HG03439 (cell line): Measurements from ENCODE around the gene BATF2.
"Not testable (repeated sequence)": the region's sequence is repeated elsewhere in the genome, so short reads cannot be mapped to it uniquely, and the experiment has no call there.

Source experiments
- ATAC-seq: cut with Tn5 transposase; IDR thresholded peaks from one replicate; pipeline ENCODE4 v1.9.1; 2021; ENCODE audit warnings: mild to moderate bottlenecking, moderate library complexity; ENCODE audit not compliant: unreplicated experiment

The BATF2 gene

DNA sequence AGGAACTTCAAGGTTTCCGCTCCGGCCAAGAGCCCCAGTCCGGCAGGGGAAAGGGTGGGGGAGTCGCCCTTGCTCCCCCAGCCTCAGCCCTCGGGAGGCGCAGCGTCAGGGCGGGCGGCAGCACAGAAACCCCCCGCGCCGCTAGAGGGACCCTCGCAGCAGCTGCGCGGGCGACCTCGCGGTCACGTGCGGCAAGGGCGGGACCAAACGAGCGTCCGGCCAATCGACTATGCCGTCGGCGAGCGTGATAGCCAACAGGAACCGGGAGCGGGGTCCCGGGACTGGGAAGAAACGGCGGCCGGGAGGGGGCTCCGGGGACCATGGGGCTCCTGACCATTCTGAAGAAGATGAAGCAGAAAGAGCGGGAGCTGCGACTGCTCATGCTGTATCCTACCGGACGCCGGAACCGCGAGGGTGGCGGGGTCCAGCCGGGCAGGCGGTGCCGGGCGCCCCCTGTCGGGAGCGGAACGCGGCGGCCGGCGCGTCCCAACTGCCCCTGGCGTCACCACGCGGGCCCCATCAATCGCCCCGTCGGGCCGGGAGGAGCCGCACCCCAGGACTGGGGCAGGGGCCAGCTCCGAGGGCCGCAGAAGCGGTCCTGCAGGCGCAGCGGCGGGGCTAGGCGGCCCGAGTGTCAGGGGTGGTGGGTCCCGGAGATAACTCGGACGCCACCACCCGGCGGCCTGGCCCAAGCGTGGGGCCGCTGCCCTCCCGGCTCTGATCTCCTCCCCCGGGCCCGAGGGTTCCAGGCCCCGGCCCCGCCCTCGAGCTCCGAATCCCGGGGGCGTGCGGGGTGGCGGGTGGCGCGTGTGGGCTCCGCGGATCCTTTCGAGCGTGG lies 17.3 kb upstream of the BATF2 start, which contains the start of gene ARL2:
Gene ARL2, plus strand, starts transcription at position 273 of the 838 bp plus-strand sequence. Its CDS starts 48 bp downstream, at position 321.
- peak; percentile 79 for ATAC-seq

DNA sequence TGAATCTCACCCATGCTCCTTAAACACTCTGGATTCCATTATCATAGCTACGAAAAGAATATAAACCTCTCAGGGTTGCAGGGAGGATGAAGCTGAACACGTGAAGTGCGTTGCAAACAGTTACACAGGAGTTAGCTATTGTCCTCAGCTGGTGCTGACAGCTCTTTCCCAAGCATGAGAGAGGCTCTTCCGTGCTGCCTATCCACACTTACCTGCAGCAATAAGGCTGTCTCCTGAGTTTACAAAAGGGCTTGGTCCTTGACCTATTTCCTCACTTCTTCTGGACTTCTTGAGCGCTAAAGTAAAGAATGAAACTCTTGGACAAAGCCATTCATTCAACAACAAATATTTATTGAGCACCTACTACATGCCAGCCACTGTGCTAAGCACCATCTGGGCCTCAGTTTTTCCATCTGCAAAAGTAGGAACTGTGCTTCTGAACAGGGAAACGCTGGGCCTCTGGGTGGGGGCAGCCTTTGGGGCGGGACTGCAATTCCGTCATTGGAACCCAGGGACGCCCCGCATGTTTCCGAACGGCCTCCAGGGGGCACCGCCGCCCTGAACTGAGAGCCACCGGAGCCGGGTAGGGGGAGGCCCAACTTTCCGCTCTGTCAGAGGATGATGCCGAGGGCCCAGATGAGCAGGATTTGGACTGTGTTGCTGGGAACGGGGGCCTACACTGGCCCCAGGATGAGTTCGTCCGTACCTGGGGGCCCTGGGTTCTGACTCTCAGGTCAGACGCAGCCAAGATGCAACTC lies 16.5 kb upstream of the BATF2 start:
- peak; percentile 67 for ATAC-seq

DNA sequence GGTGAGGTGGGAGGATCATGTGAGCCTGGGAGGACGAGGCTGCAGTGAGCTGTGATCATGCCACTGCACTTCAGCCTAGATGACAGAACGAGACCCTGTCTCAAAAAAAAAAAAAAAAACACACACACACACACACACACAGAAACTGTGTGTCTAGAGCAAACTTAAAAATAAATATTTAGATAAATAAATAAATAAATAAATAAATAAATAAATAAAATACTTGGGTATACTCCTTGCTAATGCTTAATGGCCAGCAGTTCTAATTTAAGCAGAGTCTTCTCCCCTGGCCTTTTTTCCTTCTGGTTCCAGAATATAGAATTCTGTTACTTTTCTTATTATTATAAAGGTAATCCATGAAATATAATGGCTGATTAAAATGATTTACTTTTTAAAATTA lies 12.1 kb upstream of the BATF2 start:
- ATAC-seq = no peak

DNA sequence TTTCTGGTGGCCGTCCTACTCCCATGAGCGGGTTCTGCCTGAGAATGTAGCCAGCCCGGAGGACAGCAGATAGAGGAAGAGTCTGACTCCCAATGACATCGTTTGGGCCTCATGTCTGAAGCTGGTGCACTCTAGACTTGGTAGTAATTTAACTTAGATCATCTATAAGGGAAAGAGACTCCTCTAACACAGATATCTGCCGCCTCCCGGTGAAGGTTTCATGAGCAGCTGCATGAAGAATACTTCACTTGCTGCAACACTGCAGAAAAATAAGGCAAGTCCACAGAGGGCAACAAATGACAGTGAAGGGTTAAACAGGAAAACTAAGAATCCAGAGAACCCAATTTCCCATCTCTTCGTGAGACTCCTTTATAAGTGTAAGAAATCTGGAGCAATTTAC lies 11.2 kb upstream of the BATF2 start:
- no peak for ATAC-seq

DNA sequence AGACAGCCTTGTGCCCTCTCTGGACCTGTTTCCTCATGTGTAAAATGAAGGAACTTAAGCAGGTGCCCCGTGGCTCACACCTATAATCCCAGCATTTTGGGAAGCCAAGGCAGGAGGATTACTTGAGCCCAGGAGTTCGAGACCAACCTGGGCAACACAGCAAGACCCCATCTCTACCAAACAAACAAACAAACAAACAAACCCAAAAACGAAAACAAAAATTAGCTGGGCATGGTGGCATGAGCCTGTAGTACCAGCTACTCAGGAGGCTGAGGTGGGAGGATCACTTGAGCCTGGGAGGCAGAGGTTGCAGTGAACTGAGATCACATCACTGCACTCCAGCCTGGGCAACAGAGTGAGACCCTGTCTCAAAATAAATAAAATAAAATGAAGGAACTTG lies 7.2 kb upstream of the BATF2 start:
- ATAC-seq = not testable (repeated sequence)

DNA sequence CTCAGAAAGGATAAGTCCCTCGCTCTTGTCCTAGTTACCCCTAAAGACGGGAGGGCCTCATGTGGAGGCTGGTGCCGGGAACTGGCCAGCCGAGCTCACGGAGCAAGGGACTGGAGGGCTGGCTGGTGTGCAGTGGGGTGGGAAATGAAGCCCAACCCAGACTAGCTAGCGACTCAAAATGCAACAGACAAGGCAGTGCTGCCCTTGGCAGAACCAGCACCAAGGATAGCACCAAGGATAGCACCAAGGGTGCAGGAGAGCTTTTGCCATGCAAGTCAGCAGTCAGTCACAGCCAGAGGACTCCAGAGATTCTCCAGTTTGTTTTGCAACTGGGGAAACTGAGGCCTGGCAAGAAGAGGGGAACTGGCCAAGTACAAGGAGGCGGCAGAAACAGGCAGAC lies 6.5 kb upstream of the BATF2 start:
- no peak for ATAC-seq

DNA sequence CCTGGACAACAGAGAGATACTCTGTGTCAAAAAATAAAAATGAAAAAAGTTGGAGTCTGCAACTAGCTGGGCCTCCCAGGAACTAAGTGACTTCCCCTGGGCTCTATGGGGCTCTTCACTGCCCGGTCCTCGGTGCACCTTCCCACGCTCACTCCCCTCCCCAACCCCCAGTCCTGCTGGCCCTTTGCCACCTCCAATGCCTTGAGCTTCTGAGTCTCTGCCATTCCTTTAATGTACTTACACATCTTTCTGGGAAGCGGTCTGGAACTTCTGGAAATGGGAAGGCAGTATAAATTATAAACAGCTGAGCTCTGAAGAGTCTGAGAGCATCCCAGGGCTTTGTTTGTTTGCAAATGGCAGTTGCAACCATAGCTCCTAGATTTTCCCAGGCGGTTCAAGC lies 5.9 kb upstream of the BATF2 start:
- ATAC-seq = no peak

DNA sequence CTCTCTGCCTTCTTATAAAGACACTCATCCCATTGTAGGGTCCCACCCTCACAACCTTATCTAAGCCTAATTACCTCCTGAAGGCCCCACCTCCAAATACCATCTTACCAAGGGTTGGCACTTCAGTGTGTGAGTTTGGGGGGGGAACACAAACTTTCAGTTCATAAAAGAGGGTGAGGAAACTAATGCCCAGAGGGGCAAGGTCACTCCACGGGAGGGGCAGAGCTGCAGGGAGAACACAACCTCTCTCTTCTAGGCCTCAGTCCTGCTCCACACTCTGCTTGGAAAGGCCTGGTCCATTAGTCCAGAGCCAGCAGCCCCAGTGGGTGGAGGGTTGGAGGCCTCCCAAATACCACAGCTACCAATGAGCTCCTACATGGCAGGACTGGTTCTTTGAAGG lies 2.7 kb upstream of the BATF2 start:
- ATAC-seq = no peak

DNA sequence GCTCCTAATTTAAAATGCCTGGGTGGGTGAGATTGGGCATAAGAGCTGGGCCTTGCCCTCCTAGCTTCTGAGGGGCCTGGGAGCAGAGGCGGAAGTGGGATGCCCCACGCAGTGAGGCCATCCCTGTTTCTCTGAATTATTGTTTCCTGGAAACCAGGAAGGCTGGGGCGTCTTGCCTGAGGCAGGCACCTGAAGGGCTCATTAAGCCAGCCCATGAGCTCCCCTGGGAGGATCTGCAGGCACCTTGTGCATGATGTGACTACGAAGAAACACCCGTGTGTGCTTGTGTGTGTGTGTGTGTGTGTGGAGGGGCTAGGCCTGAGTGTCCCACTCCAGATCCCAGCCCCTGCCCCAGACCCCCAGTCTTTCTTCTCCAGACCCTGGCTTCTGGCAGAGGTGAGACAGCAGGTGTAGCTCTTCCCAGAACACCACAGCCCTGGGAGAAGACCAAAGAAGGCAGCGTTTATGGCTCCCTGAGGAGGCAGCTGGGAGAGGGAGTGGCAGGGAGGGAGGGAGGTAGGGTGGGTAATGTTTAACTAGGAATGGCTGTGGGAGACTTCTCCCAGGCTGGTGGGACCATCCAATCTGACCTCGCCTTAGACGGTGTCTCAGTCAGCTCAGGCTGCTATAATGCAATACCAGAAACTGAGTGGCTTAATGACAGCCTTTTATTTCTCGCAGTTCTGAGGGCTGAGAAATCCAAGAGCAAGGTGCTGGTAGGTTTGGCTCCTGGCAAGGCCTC lies 2.1 kb upstream of the BATF2 start:
- ATAC-seq = no peak

DNA sequence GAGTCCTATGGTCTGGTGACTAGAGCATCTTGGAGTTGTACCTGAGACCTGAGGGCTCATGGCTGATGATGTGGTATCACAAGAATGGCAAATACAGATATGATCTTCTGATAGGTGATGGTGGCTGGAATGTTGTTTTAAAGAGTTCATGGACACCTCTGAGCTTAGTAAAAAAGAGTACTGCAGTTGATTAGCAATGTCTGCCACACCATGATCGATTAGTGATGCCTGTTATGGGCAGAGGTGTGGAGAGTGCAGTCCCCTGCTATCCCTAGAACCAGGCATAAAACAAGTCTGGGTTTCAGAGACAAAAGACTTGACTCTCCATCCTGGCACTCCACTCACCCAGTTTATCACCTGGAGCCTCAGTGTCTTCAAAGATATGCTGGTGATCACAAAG lies 1.4 kb upstream of the BATF2 start:
- ATAC-seq = no peak

DNA sequence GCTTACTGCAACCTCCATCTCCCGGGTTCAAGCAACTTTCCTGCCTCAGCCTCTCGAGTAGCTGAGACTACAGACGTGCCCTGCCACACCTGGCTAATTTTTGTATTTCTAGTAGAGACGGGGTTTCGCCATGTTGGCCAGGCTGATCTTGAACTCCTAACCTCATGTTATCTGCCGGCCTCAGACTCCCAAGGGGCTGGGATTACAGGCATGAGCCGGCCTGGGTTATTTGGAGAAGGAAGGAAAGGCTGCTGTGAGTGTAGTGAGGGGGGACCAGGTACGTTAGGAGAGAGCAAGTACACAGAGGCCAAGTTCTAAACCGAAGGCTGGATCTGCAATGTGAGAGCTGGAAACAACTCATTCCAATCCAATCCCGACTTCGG lies 453 bp downstream of the BATF2 start:
- ATAC-seq = no peak

DNA sequence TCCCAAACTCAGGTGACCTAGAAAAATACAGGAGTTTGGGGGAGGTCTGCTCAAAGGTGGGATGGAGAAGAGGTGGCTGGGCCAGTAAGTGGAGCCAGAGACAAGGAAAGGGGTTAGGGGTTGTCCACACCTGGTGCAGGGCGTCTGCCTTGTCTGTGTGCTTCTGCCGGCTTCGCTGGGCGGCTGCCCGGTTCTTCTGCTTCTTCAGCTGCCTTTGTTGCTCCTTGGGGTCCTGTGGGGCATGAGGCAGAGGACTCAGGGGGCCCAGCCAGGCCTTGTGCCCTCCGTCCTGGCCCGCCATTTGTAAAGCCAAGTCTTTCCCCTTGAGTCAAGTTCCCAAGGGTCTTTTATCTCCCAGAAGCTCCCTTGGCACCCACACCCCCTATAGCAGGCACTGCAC lies 2.5 kb downstream of the BATF2 start:
- ATAC-seq = no peak

DNA sequence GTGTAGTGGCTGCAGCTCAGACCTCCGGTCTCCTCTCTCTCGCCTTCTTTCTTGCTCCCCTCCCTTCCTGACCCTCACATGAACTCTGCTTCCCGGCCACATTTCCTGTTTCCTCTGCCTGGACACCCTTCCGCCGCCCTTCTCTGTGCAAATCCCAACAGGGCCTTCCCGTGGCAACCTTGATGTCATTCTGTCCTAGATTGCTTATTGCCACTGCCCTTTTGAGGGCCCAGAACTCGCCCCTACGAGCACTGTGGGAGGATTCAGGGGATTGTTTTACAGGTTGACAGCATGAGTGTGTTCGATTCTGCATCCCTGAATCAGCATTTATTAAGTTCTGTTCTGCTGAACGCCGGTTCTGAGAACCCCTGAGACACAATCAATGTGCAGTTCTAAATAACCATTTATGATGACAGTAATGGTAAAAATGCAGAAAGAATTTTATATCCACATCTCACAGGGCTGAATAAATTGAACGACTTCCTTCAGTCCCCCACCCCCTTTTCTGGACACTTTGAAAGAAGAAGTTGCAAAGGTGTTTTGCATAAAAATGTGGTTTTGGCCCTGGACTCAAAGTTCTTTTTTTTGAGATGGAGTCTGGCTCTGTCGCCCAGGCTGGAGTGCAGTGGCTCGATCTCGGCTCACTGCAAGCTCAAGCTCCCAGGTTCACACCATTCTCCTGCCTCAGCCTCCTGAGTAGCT lies 6.4 kb downstream of the BATF2 start:
- no peak for ATAC-seq

DNA sequence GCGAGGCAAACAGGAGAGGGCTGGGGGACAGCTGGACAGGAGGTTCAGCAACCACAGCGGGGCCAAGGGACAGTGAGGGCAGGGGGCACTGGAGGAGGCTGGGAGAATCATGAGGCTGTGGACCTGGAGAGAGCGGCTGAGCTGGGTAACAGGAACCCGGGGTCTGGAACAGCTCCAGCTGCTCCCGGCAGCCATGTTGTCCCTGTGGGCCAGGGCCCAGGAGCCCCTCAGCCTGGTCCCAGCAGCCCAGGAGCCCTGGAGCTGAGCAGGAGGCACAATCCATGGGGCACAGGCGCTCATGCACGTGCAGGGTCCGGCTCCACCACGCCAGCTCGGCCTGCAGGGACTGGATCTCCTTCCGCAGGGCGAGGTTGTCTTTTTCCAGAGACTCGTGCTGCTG lies 7.4 kb downstream of the BATF2 start:
- ATAC-seq = no peak

DNA sequence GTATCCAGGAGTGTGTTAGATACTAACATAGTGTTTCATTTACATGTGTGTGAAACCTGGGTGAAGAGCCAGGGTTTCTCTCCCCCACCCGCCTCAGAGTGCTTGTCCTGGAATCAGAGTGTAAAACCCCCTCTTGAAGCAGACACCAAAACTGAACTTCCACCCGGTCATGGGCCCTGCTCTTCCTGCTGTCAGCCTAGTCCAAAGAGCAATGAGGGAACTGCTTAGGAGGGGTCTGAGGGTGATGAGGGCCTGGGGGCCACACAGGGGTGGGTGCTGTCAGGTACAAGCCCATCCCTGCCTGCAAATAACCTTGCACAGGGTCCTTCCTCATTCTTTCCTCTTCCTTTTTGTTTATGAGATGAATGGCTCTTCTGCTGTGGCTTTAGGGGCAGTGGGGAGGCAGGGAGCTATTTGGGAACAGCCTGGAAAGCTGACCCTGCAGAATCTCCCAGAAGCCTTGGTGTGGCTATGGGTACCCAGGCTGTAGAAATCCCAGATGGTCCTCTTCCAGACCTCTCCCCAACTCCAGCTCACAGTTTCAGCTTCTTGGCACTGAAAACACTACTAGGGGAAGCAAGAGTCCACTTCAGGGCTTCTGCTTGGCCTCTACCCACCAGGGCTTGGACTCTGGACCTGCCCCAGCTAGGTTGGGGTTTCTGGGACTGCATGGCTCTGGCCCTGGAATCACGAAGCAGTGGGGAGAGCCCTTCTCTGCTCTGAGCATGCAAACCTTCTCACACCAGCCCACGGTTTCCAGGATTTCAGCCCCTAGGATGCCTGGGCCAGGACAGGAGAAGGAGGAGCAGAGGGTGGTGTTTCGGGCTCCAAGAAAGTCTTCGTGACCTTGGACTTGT lies 8.5 kb downstream of the BATF2 start:
- no peak for ATAC-seq

DNA sequence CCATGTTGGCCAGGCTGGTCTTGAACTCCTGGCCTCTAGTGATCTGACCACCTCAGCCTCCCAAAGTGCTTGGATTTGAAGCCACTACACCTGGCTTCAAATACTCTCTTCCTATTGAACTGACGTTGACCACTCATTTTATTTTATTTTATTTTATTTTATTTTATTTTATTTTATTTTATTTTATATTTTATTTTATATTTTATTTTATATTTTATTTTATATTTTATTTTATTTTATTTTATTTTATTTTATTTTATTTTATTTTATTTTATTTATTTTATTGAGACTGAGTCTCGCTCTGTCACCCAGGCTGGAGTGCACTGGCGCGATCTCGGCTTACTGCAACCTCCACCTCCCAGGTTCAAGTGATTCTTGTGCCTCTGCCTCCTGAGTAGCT lies 13.4 kb downstream of the BATF2 start:
- not testable (repeated sequence) for ATAC-seq

DNA sequence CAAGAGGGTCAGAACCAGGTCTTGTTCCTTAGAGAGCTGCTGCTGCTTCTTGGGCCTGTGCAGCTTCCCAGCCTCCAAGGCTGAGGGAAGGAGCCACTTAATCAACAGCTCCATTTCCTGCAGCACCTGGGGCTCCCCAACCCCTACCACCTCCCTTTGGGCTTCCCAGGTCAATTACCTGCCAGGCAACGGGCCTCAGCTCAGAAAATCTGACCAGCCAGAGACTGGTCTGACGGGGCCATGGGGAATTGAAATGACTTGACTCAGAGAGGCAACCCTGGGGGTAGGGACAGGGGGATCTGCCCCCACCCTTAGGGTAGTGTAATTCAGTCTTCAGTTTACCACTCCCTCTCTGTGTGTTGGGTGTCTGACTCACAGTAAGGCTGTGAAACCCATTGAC lies 20.1 kb downstream of the BATF2 start:
- no peak for ATAC-seq

DNA sequence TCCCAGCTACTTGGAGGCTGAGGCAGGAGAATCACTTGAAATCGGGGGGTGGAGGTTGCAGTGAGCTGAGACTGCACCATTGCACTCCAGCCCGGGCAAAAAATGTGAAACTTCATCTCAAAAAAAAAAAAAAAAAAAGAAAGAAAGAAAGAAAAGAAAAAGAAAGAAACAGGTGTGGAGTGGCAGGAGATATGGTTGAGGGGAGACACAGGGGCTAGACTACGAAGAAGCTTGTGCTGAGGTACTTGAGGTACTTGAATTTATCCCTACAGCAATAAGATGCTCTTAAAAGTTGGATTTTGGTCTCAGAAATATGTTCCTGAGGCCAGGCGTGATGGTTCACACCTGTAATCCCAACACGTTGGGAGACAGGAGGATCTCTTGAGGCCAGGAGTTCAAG lies 22.6 kb downstream of the BATF2 start:
- ATAC-seq = no peak

DNA sequence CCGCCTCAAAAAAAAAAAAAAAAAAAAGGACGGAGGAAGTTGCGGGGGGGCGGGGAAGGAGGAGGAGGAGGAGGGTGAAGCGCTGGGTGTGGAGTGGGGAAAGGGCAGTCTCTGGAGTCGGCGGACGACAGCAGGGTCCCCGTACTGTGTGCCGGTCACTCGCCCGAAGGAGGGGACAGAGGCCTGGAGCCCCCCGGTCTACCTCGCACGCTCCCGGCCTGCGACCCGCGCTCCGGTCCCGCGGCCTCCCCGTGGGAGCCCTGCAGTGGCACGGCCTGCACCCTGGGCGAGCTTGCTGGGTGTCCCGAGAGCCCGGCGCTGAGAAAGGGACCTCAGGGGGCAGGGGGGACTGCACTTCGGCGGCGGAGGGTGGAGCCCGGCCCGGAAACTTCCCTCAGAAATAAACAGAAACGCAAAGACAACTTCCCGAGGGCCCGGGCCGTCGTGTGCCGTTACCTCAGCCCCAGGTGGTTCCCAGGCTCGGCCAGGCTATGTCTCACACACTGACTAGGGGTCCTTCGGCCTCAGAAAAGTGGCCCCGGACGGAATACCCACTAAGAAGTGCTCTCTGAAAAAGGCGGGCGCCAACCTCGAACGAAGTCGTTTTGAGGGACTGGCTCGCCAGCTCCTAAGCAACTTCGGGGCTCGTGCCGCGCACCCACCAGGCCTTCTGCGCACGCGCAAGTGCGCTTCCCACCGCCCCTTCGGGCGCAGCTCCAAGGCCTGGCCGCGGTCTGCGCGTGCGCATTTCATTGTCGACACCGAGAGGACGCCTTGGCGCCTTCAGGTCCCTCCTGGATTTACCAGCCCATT lies 25.1 kb downstream of the BATF2 start, which contains the start of gene MAJIN:
Gene MAJIN, minus strand, starts transcription at position 688 of the 813 bp plus-strand sequence. CDS start 12,703 bp downstream, outside the sequence.
- no peak for ATAC-seq
